Mucosa of gallbladder (tissue), 1 donor: ENCODE data around the gene NPAS3. TPM values are rescaled to one million over a fixed set of nuclear protein-coding genes. Genes with fewer than 3 reads are reported as not detected.

Experiments
- DNase-seq: peaks from one replicate; pipeline ENCODE4 v3.0.0-alpha.2; 2020; ENCODE audit warnings: low spot score
- total RNA-seq: library from RNA; stranded (reverse); gene quantifications from one replicate; pipeline ENCODE4 v1.2.1, GENCODE V29; 2021
- donor health status: DM: no; HTN: no; CAD: no.

The NPAS3 gene
- total RNA-seq, 1 donor from 2014 or later = 1.8 TPM

- DNase-seq = no peak
Observed at GRCh38 chr14:33165144-33165925, 226.7 kb downstream of the NPAS3 start.

DNA sequence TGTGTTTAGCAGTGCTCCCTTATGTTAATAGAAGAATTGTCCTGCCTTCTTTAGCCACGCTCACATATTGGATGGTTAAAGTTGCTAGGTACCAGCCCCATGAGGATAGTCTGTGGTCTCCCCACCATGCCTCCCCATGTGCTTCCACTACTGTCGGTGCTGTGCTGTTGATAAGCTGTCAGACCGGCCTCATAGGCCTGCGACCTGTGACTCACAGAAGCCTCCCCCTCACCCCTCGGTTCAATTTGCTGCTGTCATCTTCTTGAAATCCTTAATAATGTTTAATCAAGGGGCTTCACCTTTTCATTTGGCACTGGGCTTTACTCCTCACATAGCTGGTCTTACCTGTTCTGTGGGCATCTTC is 227.2 kb downstream of the NPAS3 start:
- no peak for DNase-seq

DNA sequence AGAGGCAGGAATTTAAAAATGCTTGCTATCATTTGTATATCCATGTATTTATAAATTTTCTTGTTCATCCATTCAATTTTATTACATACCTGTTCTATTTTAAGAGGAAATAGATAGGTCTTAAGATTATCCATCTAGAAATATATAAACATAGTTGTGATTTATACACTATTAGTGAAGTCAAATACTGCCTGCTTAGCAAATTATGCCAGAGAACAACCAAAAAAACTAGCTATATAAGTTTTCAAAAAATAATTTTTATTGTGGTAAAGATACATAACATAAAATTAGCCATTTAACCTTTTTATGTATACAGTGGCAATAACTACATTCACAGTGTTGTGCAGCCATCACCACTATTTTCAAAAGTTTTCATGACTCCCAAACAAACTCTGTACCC is 237.3 kb downstream of the NPAS3 start:
- DNase-seq = no peak

- no peak for DNase-seq
Observed at GRCh38 chr14:33184587-33184986, 245.9 kb downstream of the NPAS3 start.

GRCh38 chr14:33186656-33187055 is 248.0 kb downstream of the NPAS3 start:
- no peak for DNase-seq

- no peak for DNase-seq
Observed at GRCh38 chr14:33188880-33189279, 250.2 kb downstream of the NPAS3 start.

- DNase-seq = no peak
Observed at GRCh38 chr14:33191855-33192254, 253.2 kb downstream of the NPAS3 start.

DNA sequence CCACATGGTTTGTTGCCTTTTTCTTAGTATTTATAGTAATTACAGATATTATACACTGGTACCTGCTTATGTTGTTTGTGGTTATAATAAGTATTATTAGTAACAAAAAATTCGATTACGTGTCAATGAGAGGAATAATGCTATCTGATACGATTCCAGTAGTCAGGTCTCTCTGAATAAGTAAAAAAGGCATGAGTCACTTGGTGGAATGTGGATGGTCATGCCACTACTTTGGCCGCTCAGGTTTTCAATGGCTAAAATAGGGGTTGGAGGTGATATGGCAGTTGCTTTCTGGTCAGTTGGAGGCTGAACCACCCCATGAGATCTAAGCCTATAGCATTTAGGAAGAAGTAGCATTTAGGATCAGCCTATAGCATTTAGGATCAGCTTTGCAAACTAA is 255.9 kb downstream of the NPAS3 start:
- no peak for DNase-seq

DNA sequence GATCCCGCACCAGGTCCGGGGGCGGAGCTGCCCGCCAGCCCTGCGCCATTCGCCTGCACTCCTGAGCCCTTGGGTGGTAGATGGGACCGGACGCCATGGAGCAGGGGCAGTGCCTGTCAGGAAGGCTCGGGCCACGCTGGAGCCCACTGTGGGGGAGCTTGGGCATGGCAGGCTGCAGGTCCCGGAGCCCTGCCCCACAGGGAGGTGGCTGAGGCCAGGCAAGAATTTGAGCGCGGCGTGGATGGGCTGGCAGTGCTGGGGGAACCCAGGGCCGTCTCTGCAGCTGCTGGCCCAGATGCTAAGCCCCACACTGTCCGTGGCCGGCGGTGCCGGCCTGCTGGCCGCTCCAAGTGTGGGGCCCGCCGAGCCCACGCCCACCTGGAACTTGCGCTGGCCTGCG is 260.0 kb downstream of the NPAS3 start:
- DNase-seq = no peak

GRCh38 chr14:33201116-33201515 is 262.4 kb downstream of the NPAS3 start:
- DNase-seq = no peak

GRCh38 chr14:33206981-33207380 is 268.3 kb downstream of the NPAS3 start:
- DNase-seq = no peak

- no peak for DNase-seq
Observed at GRCh38 chr14:33207467-33208017, 268.9 kb downstream of the NPAS3 start.

DNA sequence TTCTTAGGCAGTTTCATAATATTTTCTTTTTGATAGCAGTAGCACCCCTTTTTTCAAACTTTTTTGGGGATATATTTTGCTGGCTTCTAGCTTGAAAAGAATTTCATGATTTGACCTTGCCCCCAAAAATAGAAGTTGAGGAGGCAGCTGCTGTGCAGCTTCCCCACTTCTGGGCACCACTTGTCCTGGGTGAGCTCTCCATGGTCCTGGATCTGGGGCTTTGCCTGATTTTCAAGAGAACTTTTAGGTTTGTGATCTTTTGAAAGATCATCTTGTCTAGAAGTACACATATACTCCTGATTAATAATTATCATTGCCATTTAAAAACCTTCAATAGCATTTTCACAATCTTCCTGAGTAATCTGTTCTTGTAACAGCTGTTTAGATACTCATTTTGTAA is 271.6 kb downstream of the NPAS3 start:
- no peak for DNase-seq

DNA sequence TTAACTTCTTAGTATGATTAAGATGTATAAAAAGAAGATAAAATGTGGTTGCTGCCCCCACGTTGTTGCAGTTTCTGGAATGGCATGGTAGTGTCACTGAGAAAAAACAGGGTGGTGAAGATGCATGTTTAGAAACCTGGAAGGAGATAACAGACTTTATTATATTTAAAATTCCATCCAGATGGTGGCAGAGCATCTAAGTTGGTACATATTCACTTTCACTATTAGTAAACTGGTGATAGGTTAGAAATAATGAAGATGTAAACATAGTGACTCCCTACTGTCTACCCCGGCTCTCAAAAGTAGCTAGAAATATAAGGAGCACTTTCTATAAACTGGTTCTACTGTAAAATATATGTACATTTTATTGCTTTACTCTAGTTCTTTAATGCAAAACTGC is 279.3 kb downstream of the NPAS3 start:
- no peak for DNase-seq

DNA sequence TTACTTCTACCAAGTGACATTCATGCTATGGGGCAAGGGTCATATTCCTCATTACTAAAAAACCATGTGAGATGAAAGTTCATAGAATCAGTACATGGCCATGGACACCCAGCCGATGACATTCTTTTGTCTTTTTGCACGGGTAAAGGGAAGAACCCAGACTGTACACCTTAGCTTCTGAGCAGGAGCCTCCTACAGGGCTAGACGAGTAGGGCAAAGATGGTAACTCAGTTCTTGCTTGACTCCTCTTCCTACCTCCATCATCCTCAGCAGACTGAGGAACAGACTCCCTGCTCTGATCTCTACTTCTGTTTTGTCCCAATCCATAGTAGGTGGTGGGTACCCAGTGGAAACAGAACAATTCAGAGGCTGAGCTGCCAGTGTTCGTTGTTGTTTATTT is 281.3 kb downstream of the NPAS3 start:
- DNase-seq = no peak

DNA sequence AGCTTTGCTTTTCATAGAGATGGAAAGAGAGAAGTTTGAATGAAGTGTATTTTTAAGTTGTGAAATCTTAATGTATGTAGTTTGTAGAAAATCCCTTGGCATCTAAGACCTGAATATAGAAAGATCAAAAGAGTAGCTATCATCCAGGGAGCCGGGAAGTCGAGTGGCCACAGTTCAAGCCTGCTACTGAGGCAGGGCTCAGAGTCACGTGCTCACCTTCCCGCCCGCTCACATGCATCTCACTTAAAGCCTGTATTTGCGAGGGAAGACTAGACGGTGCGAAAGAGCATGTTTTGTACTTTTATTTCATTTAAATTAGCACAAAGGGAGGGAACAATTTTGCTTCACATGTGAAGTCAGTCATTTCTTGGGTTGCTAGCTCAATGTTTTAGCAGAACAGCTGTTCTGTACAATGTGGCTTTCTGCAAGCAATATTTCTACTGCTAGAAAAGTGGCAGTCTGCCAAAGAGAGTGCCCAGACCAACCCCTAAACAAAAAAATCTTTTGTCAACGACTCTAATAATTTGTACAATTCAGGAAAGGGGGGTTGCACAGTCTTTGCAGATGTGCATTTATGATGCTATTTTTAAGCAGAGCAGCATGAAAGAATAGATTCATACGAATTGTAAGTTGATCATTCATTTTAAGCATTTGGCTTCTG is 290.7 kb downstream of the NPAS3 start:
- DNase-seq = no peak

DNA sequence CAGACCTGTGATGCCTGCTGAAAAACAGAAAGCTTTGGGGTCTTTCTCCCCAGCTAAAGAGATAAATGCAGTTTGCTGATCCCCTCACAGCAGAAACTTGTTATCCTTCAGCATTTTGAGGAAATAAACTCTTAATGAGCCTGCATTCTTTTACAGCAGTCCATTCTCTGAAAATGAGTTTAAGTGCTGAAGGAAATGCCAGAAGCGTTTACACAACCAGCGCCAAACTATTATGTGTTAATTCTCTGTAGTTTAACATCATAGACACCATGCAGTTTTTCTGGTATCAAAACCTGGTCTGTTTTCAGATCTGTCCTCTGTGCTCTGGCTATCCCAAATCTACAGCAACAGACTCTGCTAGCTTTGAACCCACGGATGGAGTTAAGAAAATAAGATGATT is 291.3 kb downstream of the NPAS3 start:
- no peak for DNase-seq

DNA sequence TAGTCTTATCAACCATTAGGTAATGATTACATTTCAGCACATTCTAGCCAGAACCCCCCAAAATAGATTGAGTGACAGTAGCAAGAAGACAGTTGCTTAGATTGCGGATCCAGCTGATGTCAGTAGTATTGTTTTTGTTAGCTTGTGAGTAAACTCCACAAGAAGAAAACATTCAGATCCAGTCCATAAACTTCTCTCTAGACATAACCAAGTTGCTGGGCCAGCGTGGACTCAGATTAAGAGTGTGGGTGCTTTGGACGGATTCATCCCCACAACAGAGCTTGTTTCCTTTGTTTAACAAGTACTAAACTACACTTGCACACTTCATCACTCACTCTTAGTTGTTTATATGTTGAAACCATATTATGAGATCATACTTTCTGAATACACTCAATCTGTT is 293.4 kb downstream of the NPAS3 start:
- DNase-seq = no peak

- DNase-seq = no peak
Observed at GRCh38 chr14:33237115-33237740, 298.5 kb downstream of the NPAS3 start.

- no peak for DNase-seq
Observed at GRCh38 chr14:33239465-33239864, 300.8 kb downstream of the NPAS3 start.

- DNase-seq = no peak
Observed at GRCh38 chr14:33240466-33240865, 301.8 kb downstream of the NPAS3 start.

GRCh38 chr14:33241331-33241730 is 302.7 kb downstream of the NPAS3 start:
- no peak for DNase-seq
